Esophagus muscularis mucosa (tissue), 3 donors: ENCODE data around the gene HPS4.

Source experiments
- CTCF ChIP-seq, 3 experiments: fragments of 200-600 bp in 2 of 3; fragments of 450-650 bp in 1 of 3; sonication (generic) in 2 of 3; IDR thresholded peaks; one replicate each; pipeline ENCODE4 v1.5.1; 2017 to 2019; ENCODE audit warnings: antibody characterized with exemption in 3 of 3, mild to moderate bottlenecking in 2 of 3, moderate library complexity in 1 of 3
- POLR2AphosphoS5 ChIP-seq, 2 donors: sonication (generic); formaldehyde crosslinking; IDR thresholded peaks; one replicate each; pipeline ENCODE4 v1.6.1; 2017; ENCODE audit warnings: antibody characterized with exemption in 2 of 2

GRCh38 chr22:26466196-26466595 is 17.4 kb downstream of the HPS4 start:
- no peak for TF ChIP-seq CTCF (IDR thresholded peaks at IDR 0.05)
- TF ChIP-seq POLR2AphosphoS5 (IDR thresholded peaks at IDR 0.05) = no peak
